Neuron (in vitro differentiated cells): ENCODE data around the gene ILKAP.

Experiments
- H2AFZ ChIP-seq: one replicate; pipeline ENCODE4 v1.6.1; 2013; ENCODE audit warnings: low read depth, mild to moderate bottlenecking, inconsistent platforms, low read length, moderate library complexity
- H3K27me3 ChIP-seq: one replicate; pipeline ENCODE4 v1.6.1; 2013; ENCODE audit warnings: low read length; ENCODE audit not compliant: insufficient read depth
- H3K36me3 ChIP-seq: one replicate; pipeline ENCODE4 v1.6.1; 2013; ENCODE audit warnings: low read length; ENCODE audit not compliant: insufficient read depth
- H3K4me1 ChIP-seq: one replicate; pipeline ENCODE4 v1.6.1; 2013; ENCODE audit warnings: low read length; ENCODE audit not compliant: insufficient read depth
- H3K4me3 ChIP-seq: 2 replicates; pipeline ENCODE4 v1.5.1; 2013; ENCODE audit warnings: mild to moderate bottlenecking, low read length, moderate library complexity
- H3K9me3 ChIP-seq: one replicate; pipeline ENCODE4 v1.6.1; 2013; ENCODE audit warnings: low read length

ILKAP gene

DNA sequence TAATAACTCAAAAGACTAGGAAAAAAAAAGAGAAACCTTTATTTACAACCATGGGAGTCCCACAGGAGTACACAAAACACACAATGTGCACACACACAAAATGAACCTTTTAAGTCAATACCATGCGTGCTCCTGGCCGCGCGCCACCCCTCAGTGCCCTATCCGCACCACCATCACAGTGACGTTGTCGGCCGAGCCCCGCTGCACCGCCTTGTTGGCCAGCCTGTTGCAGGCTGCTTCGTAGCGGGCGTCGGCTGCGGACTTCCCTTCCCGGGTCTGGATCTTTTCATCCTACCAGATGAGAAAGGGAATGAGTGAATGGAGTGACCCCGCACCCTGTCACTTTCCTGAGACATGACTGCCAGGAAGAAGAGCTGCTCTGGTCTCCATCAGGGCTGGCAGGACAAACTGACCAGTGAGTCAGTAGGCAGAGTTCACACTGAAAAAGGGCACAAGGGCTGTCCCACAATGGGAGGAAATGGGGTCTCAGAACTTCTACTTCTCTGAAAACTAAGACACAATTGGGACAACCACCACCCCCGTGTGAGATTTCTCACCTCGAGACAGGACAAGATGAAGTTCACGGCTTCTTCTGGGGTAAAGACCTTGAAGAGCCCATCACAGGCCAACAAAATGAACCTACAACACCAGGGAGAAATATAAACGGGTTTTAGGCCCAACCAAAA is 33.0 kb downstream of the ILKAP start:
- Histone ChIP-seq H3K4me1 (no peaks in the 10 kb centered on the region), H3K36me3 (peaks cover 58% of the 10 kb centered on the region), H3K9me3 (no peaks in the 10 kb centered on the region), H2AFZ (no peak overlapping the region), H3K27me3 (no peaks in the 10 kb centered on the region), H3K4me3 (no peak overlapping the region)

DNA sequence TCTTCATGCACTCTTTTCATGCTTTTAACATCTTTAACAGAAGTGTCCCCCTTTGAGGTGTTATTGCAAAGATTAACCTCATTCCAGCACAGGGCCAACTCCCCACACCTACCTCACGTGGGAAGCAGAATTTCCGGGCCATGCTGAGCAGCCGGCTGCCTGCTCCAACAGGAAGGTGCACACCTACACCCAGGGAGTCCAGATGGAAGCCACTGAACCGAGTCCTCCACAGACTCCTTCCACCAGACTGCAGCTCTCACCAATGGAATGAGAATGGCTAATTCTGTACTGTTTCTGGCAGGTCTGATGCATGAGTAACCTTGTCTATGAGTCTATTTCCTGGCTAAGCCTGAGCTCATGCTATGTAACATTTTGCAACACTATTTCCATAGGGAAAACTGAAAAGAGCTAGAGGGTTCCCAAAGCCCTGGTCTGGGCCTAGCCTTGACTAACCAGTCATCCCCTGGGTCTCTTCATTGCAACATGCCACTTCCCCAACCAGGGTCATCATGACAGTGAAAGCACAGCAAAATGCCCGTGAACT is 33.7 kb downstream of the ILKAP start:
- Histone ChIP-seq H2AFZ (no peak overlapping the region), H3K27me3 (no peaks in the 10 kb centered on the region), H3K4me1 (no peaks in the 10 kb centered on the region), H3K9me3 (no peaks in the 10 kb centered on the region), H3K4me3 (no peak overlapping the region), H3K36me3 (peaks cover 55% of the 10 kb centered on the region)

DNA sequence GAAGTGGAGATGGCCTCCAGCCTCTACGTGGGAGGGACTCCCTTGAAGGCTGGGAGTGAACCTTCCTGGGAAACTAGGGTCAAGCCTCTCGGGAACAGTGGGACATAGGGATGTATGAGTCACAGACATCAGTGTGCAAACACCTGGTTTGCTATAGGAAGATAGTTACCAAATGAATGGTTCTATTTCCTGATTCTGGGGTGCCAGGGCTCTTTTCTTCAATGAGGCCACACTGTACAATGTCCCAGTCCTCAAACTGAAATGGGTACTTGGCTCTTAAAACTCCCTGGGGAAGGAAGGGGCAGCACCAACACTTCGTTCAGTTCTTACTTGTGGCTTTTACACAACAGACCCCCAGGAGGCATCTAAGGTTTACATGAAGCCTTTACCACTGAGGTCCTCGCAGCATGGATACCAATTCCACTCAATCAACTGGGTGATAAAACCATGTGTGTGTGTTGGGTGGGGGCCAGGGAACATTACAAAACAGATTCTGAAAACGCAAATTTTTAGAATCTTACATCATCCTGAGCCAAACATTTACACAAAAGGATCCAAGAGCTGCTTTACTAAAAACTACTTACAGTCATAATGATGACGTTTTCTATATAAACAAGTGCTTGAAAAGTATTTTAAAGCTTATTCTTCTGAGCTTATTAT is 34.3 kb downstream of the ILKAP start:
- Histone ChIP-seq H3K27me3 (no peaks in the 10 kb centered on the region), H3K36me3 (peaks cover 50% of the 10 kb centered on the region)

DNA sequence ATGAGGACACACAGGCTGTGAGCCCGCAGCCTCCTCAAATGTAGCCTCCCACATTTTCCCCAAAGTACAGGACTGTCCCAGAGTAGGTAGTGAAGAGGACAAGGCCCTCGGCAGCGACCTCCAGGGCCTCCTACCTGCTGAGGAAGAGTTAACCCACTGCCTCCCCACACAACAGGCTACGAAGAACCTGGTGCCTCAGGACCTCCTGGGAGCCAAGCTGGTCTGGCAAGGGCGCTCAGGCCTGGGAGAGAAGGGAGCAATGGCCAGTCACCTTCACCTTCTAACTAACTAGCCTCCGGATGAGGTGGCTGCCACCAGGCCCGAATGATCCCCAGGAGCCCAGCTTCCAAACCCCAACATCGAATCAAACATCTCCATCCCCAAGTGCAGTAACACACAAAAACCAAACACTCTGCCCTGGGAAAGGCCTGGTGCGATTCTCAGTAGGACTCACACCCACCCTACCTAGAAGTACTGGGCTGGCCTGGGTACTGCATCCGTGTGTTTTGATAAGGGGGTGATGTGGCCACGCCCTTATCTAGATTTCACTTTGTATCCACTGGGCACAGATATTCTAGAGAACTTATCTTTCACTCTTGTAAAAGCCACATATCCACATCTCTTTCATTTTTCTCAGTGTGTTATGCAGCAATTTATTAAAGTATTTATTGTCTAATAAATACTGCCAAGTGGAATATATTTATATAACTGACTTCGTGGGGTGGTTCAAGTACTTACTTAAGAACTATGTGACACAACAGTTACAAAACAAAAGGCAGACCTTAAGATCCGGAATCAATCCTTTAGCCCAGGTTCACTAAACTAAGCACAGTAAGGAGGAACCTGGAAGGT is 35.1 kb downstream of the ILKAP start:
- H2AFZ ChIP-seq, result no peak overlapping the region
- H3K4me1 ChIP-seq, result no peaks in the 10 kb centered on the region
- H3K9me3 ChIP-seq, result no peaks in the 10 kb centered on the region
- no peak overlapping the region for H3K4me3 ChIP-seq
- peaks cover 42% of the 10 kb centered on the region for H3K36me3 ChIP-seq
- H3K27me3 ChIP-seq, result no peaks in the 10 kb centered on the region

More for the DNA sequence above, 34.3 kb downstream of the ILKAP start:
- Histone ChIP-seq H3K9me3 (no peaks in the 10 kb centered on the region), H2AFZ (no peak overlapping the region), H3K4me3 (no peak overlapping the region), H3K4me1 (no peaks in the 10 kb centered on the region)

DNA sequence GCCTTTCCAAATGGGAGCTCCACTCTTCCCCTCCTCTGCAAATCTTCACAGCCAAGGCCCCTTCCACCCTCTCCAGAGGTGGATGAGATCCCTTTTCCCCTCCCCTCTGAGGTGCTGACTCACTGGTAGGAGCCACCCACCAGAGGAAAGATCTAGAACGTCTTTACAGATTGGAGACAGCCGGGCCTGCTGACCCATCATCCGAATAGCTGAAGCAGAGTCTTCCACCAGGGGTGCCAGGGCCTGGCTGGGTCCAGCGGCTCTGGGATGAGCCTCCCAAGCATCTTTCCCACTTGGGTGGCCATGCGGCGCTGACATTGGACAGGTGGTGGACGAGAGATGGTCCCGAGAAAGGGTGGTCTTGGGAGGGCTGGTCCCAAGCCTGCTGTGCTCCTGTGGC is 35.7 kb downstream of the ILKAP start:
- Histone ChIP-seq H2AFZ (no peak overlapping the region), H3K4me1 (no peaks in the 10 kb centered on the region), H3K9me3 (no peaks in the 10 kb centered on the region), H3K4me3 (no peak overlapping the region), H3K27me3 (no peaks in the 10 kb centered on the region), H3K36me3 (peaks cover 36% of the 10 kb centered on the region)

DNA sequence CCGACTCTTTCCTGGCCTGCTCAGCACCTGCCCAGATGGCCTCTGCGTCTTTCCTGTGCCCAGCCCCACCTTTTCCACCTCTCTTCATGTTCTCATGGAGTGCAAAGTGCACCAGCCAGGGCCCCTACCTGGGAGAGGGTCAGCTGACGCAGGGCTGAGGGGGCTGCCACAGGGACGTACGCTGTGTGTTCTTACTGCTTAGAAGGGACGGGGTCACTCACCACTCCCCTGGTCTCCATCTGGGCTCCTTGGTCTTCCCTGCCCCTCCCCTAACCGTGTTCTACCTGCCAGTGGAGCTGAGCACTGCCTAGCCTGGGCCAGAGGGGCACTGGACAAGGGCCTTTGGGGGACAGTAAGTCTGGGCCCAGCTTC is 36.2 kb downstream of the ILKAP start:
- H2AFZ ChIP-seq, result no peak overlapping the region
- no peak overlapping the region for H3K4me3 ChIP-seq
- H3K36me3 ChIP-seq, result peaks cover 31% of the 10 kb centered on the region
- H3K27me3 ChIP-seq, result no peaks in the 10 kb centered on the region
- no peaks in the 10 kb centered on the region for H3K4me1 ChIP-seq
- H3K9me3 ChIP-seq, result no peaks in the 10 kb centered on the region

DNA sequence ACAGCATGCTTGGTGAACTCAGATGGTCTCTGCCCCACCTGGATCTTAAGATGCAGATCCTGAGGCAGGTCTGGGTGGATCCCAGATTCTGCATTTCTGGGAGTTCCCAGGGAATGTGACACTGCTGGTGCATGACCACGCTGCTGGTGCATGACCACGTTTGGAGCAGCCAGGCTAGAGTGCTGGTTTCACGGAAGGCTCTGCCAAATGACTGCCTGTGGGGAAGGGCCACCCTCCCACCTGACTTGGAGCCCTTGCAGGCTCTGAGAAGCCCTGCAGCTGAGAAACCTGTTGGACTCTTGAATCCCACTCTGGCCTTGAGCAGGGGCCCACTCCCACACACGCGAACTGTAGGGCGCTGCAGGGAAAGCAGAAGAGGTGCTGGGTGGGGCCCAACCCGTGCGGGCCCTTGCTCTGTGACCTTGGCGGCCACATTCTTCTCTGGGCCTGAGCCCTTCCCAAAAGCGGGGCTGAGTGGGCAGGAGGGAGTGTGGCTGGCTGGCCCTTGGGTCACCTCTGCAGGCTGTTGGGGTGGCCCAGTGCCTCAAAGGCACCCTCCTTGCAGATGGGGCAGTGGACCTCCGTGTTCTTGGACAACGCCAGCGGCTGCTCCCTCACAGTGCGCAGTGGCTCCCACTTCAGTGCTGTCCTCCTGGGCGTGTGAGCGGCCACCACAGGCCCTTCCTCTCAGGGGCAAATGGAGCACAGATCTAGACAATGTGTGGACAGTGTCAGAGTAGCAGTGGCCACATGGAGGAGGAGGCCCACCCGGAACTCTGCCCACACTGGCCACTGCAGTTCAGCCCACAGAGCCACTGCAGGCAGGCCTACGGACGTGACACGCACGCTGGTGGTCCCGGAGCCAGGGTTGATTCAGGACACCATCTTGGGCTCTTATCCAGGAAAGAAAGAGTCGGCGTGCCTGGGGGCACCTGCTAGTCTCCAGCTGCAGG is 36.8 kb downstream of the ILKAP start:
- H3K27me3 ChIP-seq, result no peaks in the 10 kb centered on the region
- no peaks in the 10 kb centered on the region for H3K4me1 ChIP-seq

DNA sequence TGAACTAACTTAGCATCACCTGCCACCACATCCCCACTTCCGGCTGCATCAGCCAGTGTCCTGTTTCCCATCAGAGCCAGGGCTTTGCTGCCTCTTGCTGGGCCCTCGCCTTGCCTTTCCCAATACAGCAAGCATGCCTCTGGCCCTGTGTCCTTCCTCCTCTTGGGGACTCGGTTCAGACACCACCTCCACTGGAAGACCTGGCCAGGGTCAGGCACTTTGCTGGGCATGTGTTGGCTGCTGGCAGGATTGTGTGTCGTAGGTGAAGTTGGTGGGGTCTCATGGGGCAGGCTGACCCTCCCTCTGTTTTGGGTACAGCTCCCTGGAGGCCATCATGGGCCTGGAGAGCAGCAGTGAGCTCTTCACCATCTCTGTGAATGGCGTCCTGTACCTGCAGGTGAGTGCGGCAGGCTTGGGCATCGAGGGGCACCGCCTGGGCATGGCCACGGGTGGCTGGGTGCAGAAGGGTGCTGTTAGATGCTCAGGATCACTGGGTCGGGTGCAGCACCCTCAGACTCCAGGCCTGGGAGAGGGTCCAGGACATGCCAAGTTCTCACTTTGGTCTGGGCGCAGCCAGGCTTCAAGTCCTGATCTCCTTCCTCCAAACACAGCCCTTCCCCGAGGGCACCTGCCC is 38.1 kb downstream of the ILKAP start:
- H3K4me1 ChIP-seq, result no peaks in the 10 kb centered on the region
- peaks cover 17% of the 10 kb centered on the region for H3K36me3 ChIP-seq
- H3K9me3 ChIP-seq, result no peaks in the 10 kb centered on the region
- peaks cover 9% of the 10 kb centered on the region for H3K27me3 ChIP-seq
- H2AFZ ChIP-seq, result no peak overlapping the region
- no peak overlapping the region for H3K4me3 ChIP-seq

More for the DNA sequence above, 36.8 kb downstream of the ILKAP start:
- no peak overlapping the region for H3K4me3 ChIP-seq
- no peak overlapping the region for H2AFZ ChIP-seq
- H3K36me3 ChIP-seq, result peaks cover 25% of the 10 kb centered on the region
- no peaks in the 10 kb centered on the region for H3K9me3 ChIP-seq

DNA sequence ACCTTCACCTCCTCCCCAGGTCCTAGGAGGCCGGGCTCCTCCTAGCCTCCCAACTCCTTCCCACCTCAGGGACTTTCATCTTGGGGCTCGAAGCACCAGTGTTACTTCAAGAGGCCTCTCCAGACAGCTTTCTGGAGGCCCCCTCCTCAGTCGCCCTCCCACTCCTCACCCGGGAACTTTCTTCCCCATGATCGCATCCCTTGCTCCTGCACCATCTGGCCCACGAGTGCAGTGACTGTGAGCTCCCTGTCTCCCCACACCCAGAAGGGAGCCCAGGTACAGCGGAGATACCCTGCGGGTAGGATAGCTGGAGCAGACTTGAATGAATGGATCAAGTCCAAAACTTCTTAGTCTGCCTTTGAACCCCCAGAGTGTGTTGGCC is 38.6 kb downstream of the ILKAP start:
- Histone ChIP-seq H3K4me1 (no peaks in the 10 kb centered on the region), H3K36me3 (peaks cover 12% of the 10 kb centered on the region), H3K9me3 (no peaks in the 10 kb centered on the region), H3K4me3 (no peak overlapping the region), H3K27me3 (peaks cover 13% of the 10 kb centered on the region), H2AFZ (no peak overlapping the region)

DNA sequence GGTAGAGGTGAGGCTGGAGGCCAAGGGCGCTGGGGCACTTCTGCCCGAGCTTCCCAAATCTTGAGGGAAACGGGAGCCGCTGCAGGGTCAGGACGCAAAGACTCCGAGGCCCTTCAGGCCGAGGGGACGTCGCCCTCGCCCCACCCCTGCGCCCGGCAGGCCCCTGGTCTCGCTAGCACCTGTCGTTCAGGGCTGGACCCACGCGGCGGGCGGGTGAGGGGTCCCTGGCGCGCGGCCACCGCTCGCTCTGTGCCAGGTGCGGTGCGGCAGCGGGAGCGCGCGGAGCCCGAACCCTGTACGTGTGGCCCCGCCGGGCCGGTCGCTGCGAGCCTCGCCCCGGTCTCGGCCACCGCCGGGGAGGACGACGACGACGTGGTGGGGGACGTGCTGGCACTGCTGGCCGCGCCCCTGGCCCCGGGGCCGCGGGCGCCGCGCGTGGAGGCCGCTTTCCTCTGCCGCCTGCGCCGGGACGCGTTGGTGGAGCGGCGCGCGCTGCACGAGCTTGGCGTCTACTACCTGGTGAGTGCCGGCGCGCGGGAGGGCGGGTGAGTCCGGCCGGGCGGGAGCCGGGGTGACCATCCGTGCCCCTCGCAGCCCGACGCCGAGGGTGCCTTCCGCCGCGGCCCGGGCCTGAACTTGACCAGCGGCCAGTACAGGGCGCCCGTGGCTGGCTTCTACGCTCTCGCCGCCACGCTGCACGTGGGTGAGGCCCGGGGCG is 39.9 kb downstream of the ILKAP start:
- Histone ChIP-seq H3K36me3 (peaks cover 2% of the 10 kb centered on the region), H3K27me3 (peaks cover 22% of the 10 kb centered on the region), H3K4me1 (peaks cover 2% of the 10 kb centered on the region), H3K9me3 (no peaks in the 10 kb centered on the region), H2AFZ (no peak overlapping the region), H3K4me3 (no peak overlapping the region)

DNA sequence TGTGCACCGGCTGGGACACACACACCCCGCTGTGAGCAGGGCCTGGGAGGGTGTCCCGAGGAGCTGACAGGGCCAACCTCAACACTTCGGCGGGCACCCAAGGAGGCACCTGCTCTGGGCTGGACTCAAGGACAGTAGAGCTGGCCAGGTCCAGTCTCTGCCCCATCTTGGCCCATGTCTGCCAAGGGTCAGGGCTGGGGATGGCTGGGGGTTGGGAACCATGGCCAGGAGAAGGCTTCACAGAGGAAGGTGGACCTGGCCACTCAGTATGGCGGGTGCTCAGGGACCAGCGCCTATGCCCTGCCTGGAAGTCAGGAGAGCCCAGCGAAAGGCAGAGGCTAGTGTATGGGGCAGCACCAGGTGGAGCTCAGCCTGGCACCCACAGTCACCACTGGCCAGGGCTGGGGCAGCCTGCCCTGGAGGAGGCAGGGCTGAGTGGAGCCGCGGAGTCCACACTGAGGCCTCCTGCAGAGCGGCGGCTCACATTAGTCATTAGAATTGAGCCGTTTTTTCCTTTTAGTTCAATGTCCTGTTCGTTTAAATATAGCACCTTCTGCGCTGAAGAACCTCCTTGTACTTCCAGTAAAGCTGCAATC is 40.6 kb downstream of the ILKAP start:
- Histone ChIP-seq H3K4me3 (no peak overlapping the region), H3K9me3 (no peaks in the 10 kb centered on the region), H3K27me3 (peaks cover 28% of the 10 kb centered on the region), H3K4me1 (peaks cover 2% of the 10 kb centered on the region), H3K36me3 (peaks cover 2% of the 10 kb centered on the region), H2AFZ (no peak overlapping the region)
